HG03280 (cell line): ENCODE data around the gene WDR55.
"Not testable (repeated sequence)": the region's sequence is repeated elsewhere in the genome, so short reads cannot be mapped to it uniquely, and the experiment has no call there.

Experiments used
- ATAC-seq: cut with Tn5 transposase; IDR thresholded peaks from one replicate; pipeline ENCODE4 v1.9.1; 2021; ENCODE audit warnings: mild to moderate bottlenecking, moderate library complexity; ENCODE audit not compliant: unreplicated experiment

Gene WDR55

GRCh38 chr5:140647042-140647419 lies 17.7 kb upstream of the WDR55 start:
- ATAC-seq, result no peak

GRCh38 chr5:140658870-140659269 lies 5.8 kb upstream of the WDR55 start:
- ATAC-seq, result no peak

- not testable (repeated sequence) for ATAC-seq
These were observed 4.3 kb upstream of the WDR55 start for GRCh38 chr5:140660371-140660770.

- no peak for ATAC-seq
These were observed 710 bp upstream of the WDR55 start for GRCh38 chr5:140664030-140664358.

- not testable (repeated sequence) for ATAC-seq
These were observed 6.3 kb downstream of the WDR55 start for GRCh38 chr5:140671035-140671434.

GRCh38 chr5:140671472-140672125 lies 6.9 kb downstream of the WDR55 start:
- no peak for ATAC-seq

- ATAC-seq, result no peak
These were observed 7.9 kb downstream of the WDR55 start for GRCh38 chr5:140672455-140673186.

GRCh38 chr5:140673187-140673976 lies 8.7 kb downstream of the WDR55 start, which contains the start of gene DND1:
DND1 (minus strand) TSS chr5:140673576; CDS start chr5:140673542, 34 bp downstream.
- ATAC-seq, result no peak

GRCh38 chr5:140674211-140674610 lies 9.5 kb downstream of the WDR55 start:
- ATAC-seq, result no peak

GRCh38 chr5:140674629-140675028 lies 9.9 kb downstream of the WDR55 start:
- no peak for ATAC-seq

GRCh38 chr5:140677947-140678346 lies 13.2 kb downstream of the WDR55 start:
- ATAC-seq, result no peak

GRCh38 chr5:140678993-140679392 lies 14.3 kb downstream of the WDR55 start:
- ATAC-seq, result no peak

- peak; percentile 8 for ATAC-seq
These were observed 25.8 kb downstream of the WDR55 start for GRCh38 chr5:140690376-140690932.

- ATAC-seq, result peak; percentile 97
These were observed 26.5 kb downstream of the WDR55 start, which contains the start of the genes HARS1 and HARS2 for GRCh38 chr5:140690941-140691924. HARS1 (minus strand) TSS chr5:140691370; CDS start chr5:140691304, 66 bp downstream. HARS2 (plus strand) TSS chr5:140691455; CDS start chr5:140691649, 194 bp downstream.

- ATAC-seq, result no peak
These were observed 29.6 kb downstream of the WDR55 start for GRCh38 chr5:140694276-140694675.

GRCh38 chr5:140696891-140697492 lies 32.3 kb downstream of the WDR55 start:
- ATAC-seq, result no peak

- peak; percentile 97 for ATAC-seq
These were observed 35.8 kb downstream of the WDR55 start, which contains the start of gene ZMAT2 for GRCh38 chr5:140700177-140701144. ZMAT2 (plus strand) TSS chr5:140700447; CDS start chr5:140700461, 14 bp downstream.

GRCh38 chr5:140707812-140708211 lies 43.1 kb downstream of the WDR55 start:
- ATAC-seq, result no peak
